Epidermal melanocyte (primary cell): ENCODE results near the gene DDX21.
"Not testable (repeated sequence)": the region's sequence is repeated elsewhere in the genome, so short reads cannot be mapped to it uniquely, and the experiment has no call there.

Experiments used
- DNase-seq: peaks from one replicate; pipeline ENCODE4 v3.0.0; 2011; ENCODE audit warnings: low spot score; ENCODE audit not compliant: insufficient read length

Gene DDX21

DNA sequence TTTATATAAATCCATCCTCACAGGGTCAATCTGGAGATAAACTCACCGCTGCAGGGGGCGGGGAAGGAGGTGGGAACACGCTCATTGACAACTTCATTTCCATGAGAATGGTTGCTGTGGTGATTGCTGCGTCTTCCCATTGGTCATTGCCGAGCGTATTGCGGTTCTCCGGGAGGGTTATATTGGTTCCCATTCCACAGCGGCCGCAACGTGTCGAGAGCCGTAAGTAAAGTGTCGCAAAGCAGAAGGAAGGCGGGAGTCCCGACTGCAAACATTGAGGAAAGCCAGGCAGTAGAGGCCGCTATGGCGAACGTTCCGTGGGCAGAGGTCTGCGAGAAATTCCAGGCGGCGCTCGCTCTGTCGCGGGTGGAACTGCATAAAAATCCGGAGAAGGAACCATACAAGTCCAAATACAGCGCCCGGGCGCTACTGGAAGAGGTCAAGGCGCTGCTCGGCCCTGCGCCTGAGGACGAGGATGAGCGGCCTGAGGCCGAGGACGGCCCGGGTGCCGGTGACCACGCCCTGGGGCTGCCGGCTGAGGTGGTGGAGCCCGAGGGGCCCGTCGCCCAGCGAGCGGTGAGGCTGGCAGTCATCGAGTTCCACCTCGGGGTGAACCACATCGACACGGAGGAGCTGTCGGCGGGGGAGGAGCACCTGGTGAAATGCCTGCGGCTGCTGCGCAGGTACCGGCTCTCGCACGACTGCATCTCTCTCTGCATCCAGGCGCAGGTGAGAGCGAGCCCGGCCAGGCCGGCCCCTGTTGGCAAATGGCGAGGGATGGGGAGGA, 32.8 kb downstream of the DDX21 start, which contains the start of gene KIFBP:
Gene KIFBP (plus strand): TSS at position 274 of the 787 bp plus-strand sequence. CDS start 30 bp downstream, at position 304.
- peak; percentile 86 for DNase-seq

DNA sequence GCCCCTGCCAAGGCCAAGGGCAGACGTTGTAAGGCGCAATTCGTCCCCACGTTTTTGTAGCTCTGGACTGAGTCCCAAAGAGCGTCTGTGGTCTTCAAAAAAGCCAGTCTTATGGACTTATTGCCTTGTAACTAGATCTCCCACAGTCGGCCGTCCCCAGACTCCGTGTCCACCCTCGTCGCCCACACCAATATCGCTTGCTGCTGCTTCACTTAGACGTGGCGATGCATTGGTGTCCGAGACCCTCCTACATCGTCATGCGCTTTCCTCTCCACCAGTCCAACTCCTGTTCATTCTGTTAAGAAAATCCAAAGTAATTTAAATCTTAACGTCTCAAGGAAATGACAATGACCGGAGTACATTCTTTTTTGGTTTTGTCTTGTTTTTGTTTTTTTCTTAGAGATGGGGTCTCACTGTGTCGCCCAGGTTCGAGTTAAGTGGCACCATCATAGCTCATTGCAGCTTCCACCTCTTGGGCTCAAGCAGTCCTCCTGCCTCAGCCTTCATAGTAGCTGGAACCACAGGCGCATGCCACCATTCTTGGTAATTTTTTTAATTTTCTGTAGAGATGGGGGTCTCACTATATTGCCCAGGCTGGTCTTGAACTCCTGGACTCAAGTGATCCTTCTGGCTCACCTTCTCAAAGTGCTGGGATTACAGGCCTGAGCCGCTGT, 33.5 kb downstream of the DDX21 start:
- no peak for DNase-seq

DNA sequence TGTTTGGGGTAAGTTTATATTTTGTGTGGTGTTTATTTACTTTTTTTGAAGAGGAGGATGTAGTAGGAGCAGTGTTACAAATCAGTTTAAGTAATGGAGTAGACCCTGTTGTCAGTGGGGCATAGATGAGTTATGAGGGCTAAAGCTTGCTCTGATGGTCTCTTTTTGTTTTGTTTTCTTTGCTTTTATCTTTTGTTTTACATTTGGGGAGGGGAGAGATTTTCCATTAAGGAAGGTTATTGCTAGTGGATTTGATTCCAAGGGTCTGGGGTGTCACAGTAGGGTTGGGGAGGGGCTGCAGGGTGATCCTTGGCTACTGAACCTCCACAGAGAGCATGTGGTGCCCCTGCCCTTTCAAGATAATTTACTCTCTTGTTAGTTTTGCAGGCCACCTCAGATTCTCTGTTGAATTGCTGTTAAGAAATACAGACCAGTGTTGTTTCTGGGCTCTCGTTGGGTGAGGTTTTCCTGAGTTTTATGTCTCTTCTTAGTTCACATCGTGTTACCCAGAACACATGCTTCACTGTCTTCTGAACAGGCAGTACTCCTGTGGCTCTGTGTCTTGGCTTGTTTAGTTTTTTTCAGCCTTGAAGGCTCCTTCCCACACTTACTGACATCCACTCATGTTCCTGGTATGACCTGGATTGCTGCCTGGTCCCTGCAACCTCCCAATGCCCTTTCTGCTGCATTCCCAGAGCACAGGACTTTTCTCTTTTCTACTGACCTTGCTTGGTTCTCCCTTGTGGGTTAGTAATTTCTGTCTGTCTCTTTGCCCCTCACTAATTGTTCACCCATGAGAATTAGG, 36.9 kb downstream of the DDX21 start:
- DNase-seq, result peak; percentile 33

DNA sequence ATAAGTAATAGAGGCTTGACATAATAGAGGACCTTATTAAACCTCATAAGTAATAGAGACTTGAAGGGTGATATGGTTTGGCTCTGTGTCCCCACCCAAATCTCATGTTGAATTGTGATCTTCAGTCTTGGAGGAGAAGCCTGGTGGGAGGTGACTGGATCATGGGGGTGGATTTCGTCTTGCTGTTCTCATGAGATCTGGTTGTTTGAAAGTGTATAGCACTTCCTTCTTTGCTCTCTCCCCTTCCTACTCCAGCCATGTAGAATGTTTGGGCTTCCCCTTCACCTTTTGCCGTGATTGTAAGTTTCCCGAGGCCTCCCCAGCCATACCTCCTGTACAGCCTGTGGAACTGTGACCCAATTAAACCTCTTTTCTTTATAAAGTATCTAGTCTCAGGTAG, 41.2 kb downstream of the DDX21 start:
- DNase-seq, result no peak

DNA sequence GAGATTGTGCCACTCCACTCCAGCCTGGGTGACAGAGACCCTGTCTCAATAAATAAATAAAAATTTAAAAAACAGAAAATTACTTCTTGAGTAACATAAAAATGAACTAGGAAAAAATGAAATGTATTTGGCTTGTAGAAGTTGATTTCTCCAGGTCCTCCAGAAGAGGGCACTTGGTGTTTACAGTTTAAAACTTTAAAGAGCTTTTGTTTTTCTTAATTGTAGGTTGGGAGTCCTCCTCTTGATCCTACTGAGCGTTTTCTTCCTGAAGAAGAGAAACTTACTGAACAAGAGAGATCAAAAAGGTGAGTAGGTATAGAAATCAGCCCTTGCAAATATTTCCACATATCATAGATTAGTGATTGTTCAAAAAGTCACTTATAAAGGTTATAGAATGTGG, 48.9 kb downstream of the DDX21 start:
- DNase-seq, result peak; percentile 27

DNA sequence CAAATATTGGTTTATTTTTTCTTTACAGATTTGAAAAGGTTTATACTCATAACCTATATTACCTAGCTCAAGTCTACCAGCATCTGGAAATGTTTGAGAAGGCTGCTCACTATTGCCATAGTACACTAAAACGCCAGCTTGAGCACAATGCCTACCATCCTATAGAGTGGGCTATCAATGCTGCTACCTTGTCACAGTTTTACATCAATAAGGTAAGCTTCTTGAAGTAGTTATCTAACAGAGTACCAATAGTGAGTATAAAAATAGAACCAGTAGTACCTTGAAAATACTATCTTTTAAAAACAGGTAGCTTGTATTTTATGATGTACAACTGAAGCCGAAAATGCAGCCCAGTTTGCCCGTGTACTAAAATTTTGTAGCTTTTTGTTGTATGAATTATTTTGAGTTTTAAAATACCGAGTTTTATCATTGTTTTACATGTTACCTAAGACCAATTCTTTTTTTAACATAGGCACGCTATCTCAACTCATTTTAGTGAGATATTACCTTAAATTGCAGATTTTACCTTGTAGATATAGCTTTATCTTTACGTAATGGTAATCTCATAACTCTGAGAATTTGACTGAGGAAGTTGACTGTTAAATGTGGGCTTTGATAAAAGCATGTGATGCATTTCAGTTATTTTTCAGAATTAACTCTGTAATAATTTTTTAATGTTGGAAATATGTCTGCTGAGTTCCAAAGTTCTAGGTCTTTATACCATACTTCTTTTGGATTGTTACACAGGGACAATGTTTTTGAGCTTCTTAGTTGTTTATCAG, 49.9 kb downstream of the DDX21 start:
- DNase-seq, result no peak

DNA sequence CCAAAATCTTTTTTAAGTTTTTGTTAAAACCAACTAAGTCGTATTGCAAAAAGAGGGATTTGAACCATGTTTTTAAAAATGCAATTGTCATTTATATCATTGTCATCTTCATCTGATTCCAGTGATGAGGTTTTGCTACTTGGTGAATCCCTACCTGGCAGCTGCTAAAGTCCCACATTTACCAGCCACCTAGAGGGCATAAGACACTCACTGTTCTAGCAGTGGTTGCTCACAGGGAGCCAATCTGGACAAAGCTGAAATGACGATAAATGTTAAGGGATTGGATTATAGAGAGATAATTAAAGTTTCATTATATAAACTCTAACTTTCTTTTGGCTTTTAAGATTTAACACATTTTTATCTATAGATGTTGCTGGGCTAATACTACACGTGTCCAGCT, 51.3 kb downstream of the DDX21 start:
- no peak for DNase-seq

DNA sequence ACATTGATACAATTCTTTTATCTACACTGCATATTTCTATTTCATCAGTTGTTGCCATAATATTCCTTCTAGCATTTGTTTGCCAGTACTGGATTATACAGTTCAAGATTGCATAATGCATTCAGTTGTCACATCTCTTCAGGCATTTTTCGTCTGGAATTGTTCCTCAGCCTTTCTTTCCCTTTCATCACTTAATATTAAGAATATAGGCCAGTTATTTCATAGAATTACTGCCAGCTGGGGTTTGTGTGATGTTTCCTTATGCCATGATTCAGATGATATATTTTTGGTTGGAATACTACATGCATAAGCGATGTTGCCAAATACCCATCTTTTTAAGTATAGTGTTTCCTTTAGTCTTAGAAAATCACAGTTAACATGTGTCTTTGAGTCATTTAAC, 53.4 kb downstream of the DDX21 start:
- DNase-seq, result no peak

DNA sequence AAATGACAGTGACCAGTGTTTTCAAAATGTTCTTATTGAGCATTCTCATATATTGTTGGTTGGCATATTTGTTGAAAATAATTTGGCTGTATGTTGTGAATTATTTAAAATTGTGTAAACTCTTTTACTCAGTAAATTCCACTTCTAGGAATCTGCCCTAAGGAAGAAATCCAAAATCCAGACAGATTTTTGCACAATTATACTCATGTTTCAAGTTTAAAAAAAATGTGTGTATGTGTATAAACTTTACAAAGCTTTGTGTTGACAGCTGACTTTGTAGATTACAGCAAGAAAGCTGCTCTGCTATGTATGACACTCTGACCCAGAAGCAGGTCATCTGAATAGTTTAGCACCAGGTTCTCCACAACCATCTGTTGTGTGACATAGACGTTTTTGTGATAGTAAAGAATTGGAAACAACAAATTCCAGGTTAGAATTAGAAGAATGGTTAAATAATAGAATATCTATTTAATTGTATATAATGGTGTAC, 54.2 kb downstream of the DDX21 start:
- no peak for DNase-seq

DNA sequence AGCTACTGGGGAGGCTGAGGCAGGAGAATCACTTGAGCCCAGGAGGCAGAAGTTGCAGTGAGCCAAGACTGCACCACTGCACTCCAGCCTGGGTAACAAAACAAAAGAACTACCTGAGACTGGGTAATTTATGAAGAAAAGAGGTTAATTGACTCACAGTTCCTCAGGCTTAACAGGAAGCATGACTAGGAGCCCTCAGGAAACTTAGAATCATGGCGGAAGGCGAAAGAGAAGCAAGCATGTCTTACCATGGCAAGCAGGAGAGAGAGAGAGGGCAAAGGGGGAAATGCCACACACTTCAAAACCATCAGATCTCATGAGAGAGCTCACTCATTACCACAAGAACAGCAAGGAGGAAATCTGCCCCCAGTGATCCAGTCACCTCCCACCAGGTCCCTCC, 56.8 kb downstream of the DDX21 start:
- DNase-seq, result not testable (repeated sequence)

DNA sequence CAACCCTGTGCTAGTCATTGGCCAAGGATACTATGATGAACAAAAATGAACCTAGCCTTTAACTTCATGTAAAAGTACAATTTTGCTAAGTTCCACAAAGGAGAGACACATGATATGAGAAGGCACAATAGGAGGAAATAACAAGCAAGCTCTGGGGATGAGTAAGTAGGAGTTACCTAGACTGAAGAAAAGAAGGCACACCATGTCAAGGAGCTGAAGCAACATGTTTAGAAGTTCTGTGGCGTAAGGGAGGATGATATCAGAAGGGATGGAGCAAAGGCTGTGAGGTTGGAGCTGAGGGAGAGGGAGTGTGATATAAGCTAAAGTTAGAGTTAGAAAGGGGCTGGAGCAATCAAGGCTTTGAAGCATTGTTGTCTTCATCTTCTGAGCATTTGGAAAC, 58.2 kb downstream of the DDX21 start:
- DNase-seq, result no peak

DNA sequence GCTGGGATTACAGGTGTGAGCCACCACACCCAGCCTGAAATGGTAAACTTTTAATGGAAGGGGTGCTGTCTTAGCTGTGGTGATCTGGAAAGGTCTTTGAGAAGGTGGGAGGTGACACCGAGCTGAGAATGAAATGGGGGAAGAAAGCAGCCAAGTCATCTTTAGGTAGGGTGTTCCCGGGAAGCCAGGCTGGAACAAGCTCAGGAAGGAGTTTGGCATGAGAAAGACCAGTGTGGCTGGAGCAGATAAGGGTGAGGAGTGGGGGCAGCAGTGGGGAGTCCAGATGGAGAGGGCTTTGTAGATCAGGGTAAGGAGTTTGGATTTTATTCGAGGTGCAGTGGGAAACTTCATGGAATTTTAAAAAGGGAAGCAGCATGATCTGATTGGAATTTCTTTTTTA, 62.6 kb downstream of the DDX21 start:
- DNase-seq, result no peak

DNA sequence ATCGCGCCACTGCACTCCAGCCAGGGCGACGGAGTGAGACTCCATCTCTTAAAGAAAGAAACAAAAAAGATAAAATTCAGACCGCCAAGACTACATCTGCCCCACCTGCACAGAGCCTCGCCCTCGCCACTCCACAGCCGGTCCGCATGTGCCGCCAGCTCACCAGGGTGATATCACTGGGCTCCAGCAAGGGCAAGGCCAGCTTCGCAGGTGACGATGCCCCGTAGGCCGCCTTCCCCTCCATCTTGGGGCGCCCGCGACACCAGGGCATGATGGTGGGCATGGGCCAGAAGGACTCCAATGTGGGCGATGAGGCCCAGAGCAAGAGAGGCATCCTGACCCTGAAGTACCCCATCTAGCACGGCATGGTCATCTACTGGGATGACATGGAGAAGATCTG, 66.6 kb downstream of the DDX21 start:
- DNase-seq, result no peak

DNA sequence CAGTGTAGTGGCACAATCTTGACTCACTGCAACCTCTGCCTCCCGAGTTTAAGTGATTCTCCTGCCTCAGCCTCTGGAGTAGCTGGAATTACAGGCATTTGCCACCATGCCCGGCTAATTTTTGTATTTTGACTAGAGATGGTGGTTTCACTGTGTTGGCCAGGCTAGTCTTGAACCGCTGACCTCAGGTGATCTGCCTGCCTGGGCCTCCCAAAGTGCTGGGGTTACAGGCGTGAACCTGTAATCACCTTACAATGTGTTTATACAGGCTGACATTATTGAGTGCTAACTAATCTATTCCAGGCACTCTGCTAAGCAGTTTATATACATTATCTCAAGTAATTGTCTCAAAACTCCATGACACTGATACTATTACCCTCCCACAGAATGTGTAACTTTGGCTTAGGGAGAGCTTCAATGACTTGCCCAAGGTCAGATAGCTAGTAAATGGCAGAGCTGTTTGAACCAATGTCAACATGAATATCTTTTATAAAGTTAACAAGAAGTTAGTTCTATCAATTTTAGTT, 69.5 kb downstream of the DDX21 start:
- DNase-seq, result no peak

DNA sequence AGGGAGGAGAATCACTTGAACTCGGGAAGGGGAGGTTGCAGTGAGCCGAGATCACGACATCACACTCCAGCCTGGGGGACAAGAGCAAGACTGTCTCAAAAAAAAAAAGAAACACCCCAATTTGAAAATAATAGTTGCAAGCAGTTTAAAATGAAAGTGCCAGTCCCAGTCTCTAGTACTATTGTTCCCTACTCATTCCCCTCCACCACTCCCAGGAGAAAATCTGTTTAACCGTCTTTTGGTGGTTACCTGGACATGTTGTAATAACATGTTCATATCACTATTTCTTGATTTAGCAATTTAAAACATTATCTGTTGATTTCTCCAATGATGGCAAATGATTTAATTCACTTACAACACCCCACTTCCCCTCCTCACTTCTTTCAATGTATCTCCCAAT, 77.3 kb downstream of the DDX21 start:
- no peak for DNase-seq
